T47D (cell line): ENCODE measurements around the gene MRPL39.
"Not testable (repeated sequence)": the region's sequence is repeated elsewhere in the genome, so short reads cannot be mapped to it uniquely, and the experiment has no call there.

Experiments used
- DNase-seq, 2 experiments: peaks; one replicate each; pipeline versions ENCODE4 v3.0.0 to v3.0.0-alpha.2; 2011 to 2012; ENCODE audit warnings: low read depth in 1 of 2, low spot score in 1 of 2
- JUND ChIP-seq: IDR thresholded peaks from 2 replicates; pipeline ENCODE4 v1.6.1; 2012; ENCODE audit warnings: low read depth
- in situ Hi-C: cut with HindIII; loops from 2 replicates; pipeline ENCODE4 v1.10.0; 2016; ENCODE audit warnings: low sequenced_read_pairs, low pct_unique_long_range_greater_than_20kb

The MRPL39 gene

DNA sequence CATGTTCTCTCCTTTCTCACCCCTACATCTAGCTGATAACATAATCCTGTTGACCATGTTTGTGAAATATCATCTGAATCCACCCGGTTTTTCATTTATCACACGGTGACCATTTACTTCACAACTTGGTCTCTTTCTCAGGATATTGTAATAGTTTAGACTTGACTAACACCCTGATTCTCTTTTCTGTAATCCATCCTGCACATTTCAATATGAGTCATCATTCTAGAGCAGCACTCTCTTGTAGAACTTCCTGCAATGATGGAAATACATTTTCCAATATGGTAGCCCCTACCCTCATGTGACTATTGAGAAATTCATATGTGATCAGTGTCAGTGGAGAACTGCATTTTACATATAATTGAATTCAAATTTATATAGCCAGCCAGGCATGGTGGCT lies 29.4 kb upstream of the MRPL39 start:
- in situ Hi-C loops = no loop called here
- no peak for DNase-seq
- no peak for TF ChIP-seq JUND

DNA sequence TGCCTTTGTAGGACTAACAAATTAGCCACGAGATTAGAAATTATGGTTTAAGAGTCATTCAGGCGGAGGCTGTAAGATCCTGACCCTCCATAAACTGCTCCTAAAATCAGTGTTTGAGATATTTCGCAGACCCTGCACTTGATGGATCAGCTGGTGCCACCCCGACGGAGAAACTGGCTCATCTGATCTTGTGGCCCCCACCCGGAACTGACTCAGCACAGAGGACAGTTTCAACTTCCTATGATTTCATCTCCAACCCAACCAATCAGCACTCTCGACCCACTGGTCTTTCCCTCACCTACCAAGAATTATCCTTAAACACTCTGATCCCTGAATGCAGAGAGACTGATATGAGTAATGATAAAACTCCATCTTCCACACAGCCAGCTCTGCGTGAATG lies 28.0 kb upstream of the MRPL39 start:
- DNase-seq = no peak
- in situ Hi-C loops = no loop called here
- TF ChIP-seq JUND = no peak

DNA sequence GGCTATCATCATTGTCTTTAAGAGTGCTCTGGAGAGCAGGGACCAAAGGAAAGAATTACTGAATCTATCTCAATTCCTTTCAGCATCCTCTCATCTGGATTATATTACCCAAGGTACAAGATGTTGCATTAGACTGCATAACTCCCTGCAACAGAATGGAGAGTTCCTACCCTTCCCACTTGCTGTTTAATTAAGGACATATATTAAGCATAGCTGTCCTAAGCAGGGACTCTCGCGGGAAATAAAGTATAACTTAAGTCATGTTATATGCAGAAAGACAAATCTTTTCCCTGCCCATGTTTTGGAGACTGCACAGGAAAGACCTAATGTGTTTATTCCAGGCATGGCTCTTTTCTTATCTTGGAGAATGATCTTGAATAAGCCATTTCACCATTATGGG lies 25.0 kb upstream of the MRPL39 start:
- no peak for DNase-seq
- TF ChIP-seq JUND = no peak
- in situ Hi-C loops = no loop called here

DNA sequence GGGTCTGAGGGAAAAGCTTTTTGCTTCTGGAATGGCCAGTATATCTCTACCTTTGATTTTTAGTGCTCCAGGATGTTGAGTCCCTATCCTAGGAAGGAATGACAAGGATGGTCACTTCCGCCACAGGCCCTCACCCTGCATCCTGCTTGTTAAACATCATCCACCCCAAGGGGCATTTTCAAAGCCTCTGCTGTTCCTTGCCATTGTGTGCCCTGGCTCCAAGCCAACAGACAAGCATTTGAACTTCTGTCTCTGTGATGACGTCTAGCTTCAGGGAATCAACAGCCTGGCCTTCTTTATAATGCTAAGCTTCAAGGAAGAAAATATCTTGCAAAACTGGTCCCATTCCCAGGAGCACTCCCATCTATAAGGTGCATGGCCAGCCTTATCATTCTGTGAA lies 19.5 kb upstream of the MRPL39 start:
- in situ Hi-C loops = no loop called here
- peak in 1 of 2 experiments; percentile 29 for DNase-seq
- TF ChIP-seq JUND = no peak

DNA sequence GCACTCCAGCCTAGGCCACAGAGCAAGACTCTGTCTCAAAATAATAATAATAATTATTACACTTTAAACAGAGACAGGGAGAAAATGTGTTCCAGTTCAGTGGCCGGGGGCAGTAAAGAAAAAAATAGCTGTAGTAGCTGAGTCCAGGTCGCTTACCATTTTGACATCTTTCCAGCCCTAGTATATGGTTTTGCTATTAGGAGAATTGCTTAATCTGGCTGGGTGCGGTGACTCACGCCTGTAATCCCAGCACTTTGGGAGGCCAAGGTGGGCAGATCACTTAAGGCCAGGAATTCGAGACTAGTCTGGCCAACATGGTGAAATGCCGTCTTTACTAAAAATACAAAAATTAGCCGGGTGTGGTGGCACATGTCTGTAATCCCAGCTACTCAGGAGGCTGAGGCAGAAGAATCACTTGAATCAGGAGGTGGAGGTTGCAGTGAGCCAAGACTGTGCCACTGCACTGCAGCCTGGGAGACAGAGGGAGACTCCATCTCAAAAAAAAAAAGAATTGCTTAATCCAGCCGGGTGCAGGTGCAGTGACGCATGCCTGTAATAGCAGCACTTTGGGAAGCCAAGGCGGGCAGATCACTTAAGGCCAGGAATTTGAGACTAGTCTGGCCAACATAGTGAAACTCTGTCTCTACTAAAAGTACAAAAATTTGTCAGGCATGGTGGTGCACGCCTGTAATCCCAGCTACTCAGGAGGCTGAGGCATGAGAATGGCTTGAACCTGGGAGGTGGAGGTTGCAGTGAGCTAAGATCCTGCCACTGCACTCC lies 18.7 kb upstream of the MRPL39 start:
- DNase-seq, in situ Hi-C loops: not testable (repeated sequence)

DNA sequence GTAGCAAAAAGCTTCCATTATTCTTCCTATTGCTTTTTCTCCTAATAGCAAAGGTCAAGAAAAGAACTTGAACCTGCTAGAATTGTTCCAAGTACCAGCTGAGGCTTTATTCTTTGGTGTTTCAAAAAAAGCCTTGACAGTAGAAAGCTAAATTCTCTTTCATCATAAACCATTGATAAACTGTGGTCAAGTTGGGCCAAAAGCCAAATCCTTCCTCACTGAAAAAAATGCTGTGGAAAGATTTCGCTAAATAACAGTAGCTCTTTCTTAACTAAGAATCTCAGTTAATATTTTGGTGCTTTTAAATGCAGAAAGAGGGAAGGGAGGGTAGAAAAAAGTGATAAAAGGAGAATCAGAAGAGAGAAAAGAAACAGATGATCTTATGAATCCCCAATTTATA lies 17.8 kb upstream of the MRPL39 start:
- TF ChIP-seq JUND = no peak
- in situ Hi-C loops = no loop called here
- no peak for DNase-seq

DNA sequence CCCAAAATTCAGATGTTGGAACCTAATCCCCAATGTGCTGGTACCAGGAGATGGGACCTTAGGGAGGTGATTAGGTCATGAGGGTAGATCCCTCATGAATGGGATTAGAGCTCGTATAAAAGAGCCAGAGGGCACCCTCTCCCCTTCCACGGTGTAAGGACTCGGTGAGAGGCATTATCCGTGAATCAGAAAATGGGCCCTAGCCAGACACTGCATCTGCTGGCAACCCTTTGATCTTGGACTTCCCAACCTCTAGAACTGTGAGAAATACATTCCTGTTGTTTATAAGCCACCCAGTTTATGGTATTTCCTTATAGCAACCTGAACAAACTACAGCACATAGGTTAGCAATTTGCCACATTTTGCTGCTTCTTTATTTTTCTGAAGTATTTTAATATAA lies 17.2 kb upstream of the MRPL39 start:
- in situ Hi-C loops = no loop called here
- DNase-seq = no peak
- no peak for TF ChIP-seq JUND

DNA sequence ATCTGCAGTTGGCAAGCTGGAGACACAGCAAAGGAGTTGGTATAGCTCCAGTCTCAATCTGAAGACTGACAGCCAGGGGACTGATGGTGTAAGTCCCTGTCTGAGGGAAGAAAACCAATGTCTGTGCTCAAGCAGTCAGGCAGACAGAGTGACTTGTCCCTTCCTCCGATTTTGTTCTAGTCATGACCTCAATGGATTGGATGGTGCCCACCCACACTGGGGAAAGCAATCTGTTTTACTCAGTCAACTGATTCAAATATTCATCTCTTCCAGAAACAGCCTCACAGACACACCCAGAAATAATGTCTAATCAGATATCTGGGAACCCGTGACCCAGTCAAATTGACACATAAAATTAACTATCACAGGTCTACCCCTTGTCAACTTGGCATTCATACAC lies 11.9 kb upstream of the MRPL39 start:
- in situ Hi-C loops = no loop called here
- DNase-seq = no peak
- no peak for TF ChIP-seq JUND

DNA sequence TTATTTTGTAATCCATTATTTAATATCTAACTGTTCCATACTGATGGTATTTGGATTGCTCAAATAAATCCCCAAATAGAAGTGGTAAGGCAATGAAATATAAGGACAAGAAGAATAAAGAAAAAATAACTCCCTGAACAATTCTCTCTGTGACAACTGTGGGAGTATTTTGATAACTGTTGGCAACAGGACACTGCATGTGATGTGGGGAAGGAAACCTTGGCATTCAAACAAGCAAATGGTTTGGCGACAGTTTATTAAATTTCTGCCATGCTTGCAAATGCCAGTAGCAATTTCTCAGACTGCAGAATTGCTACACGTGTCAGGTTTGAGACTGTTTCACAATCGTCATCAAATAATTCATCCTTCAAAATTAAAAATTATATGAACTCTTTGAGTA lies 8.6 kb upstream of the MRPL39 start:
- in situ Hi-C loops = no loop called here
- TF ChIP-seq JUND = no peak
- no peak for DNase-seq

DNA sequence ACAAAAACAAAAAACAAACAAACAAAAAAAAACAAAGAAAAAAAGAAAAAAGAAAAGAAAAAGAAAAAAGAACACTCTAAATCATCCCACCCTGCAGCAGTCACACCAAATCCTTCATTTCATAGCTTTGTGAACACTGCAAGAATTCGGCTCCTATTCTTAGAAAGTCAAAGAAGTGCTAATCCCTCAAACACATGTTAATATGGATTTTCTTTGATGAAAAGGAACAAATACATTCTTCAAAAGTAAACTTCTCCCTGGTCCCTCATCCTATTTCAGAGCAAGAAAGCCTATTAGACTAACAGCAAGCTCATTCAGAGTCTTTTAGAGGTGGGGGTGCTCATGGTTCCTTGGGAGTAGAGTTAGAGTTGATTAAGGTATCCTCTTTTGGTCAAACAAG lies 7.2 kb upstream of the MRPL39 start:
- in situ Hi-C loops = no loop called here
- DNase-seq = no peak
- TF ChIP-seq JUND = no peak

DNA sequence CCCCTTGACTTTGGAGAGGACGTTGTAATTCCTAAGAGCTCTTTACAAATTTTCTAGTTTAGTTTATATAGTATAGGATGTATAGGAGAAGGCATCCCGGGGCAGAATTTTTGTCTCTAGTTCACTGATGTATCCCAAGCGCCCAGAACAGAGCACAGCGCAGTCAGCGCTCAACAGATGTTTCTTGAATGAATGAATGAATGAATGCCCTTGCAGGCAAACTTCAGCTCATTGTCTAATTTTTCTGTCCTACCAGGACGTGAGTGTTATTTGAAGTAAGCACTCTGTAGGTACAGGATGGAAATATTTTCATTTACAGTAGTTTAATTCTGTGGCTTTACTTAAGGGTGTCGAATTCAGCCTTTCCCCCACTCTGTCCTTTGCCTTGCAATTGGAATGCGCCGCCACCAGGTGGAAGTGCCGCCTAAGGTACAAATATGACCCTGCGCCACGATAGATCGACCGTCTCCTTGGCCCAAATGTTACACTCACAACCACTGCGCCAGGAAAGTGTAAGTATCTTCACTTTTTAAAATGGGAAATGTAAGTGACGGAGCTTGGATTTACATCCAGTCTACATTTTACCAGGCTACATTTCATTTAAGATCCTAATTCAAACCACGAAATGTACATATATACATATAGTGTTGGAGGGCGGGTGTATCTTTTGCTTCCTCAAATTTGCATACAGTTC lies 910 bp upstream of the MRPL39 start:
- DNase-seq = peak; percentile 54 to 89
- TF ChIP-seq JUND = no peak
- in situ Hi-C loops = no loop called here

DNA sequence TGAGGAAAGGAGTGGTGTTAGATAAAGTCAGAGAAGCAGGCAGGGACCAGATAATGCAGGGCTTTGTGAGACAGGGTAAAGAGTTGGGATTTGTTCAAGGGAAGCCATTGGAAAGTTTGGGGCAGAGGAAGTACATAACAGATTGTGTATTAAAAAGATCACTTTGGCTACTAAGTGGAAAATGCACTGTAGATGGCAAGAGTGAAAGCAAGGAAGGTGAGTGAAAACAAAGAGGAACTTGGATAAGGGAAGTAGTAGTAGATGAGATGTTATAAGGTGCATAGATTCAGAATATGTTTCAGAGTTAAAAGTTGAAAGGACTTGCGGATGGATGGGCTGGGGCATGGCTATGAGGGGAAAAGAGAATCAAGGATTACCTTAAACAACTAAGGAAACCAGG lies 17.4 kb downstream of the MRPL39 start:
- no peak for DNase-seq
- in situ Hi-C loops = no loop called here
- TF ChIP-seq JUND = no peak

DNA sequence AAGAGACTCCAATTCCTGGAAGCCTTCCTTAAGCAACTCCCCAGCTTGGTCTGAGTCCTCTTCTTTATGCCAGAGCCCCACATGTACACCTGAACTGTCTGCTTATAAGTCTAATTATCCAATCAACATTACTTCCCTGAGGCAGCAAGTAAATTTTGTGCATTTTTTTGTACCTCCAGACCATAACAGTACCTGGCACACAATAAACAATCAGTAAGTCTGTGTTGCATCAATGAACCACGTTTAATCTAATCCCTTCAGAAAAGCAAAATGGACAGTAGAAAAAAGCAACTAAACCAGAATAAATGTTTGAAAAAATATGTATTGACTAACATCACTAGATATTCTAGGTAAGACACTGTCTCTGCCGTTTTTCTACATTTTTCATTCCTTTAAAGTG lies 20.5 kb downstream of the MRPL39 start:
- no peak for TF ChIP-seq JUND
- no peak for DNase-seq
- in situ Hi-C loops = no loop called here

DNA sequence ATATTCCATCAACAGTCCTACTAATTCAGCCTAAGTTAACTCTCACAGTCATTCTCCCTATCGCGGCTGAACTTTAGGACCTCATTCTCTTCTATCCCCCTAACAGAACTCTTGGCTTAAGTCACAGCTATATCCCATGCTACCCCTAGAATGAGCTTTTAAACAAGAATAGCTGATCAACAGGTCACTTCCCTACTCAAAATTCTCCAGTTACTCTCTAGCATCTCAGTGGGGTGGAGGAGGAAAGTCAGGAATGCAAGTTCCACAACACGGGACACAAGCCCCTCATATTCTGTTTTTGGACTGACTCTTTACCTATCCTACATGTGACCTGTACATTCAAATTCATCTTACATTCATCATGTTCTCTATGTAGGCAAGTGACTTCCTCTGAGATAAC lies 21.0 kb downstream of the MRPL39 start:
- in situ Hi-C loops = no loop called here
- no peak for TF ChIP-seq JUND
- DNase-seq = no peak
